GM23338 (cell line): ENCODE results near the gene ARL4D. TPM values are rescaled to one million over a fixed set of nuclear protein-coding genes. Genes with fewer than 3 reads are reported as not detected.

Source experiments
- ATAC-seq: fragments of 200-7000 bp; cut with Tn5 transposase; 3 replicates; pipeline ENCODE4 v1.9.1; 2020
- DNase-seq: peaks from one replicate; pipeline ENCODE4 v3.0.0-alpha.2; 2015; ENCODE audit warnings: low spot score
- H2AFZ ChIP-seq: fragments of 200-600 bp; sonication (generic); 2 replicates; pipeline ENCODE4 v1.8.0; 2016; ENCODE audit warnings: antibody characterized with exemption, mild to moderate bottlenecking, moderate library complexity
- H3F3A ChIP-seq: fragments of 200-600 bp; sonication (generic); replicated peaks from 2 replicates; pipeline ENCODE4 v1.8.0; 2017; ENCODE audit warnings: antibody characterized with exemption, mixed run types, low read depth
- H3K27ac ChIP-seq: fragments of 200-600 bp; sonication (generic); 2 replicates; pipeline ENCODE4 v1.6.1; 2016; ENCODE audit warnings: low read depth
- H3K27me3 ChIP-seq: fragments of 200-600 bp; sonication (generic); 2 replicates; pipeline ENCODE4 v1.8.0; 2016; ENCODE audit warnings: mild to moderate bottlenecking, mixed run types, moderate library complexity; ENCODE audit not compliant: insufficient read depth
- H3K36me3 ChIP-seq: fragments of 200-600 bp; sonication (generic); 2 replicates; pipeline ENCODE4 v1.8.0; 2016; ENCODE audit warnings: mild to moderate bottlenecking; ENCODE audit not compliant: insufficient read depth
- H3K4me1 ChIP-seq: fragments of 200-600 bp; sonication (generic); 2 replicates; pipeline ENCODE4 v1.8.0; 2016; ENCODE audit warnings: mild to moderate bottlenecking, moderate library complexity; ENCODE audit not compliant: insufficient read depth
- H3K4me2 ChIP-seq: fragments of 200-600 bp; sonication (generic); 2 replicates; pipeline ENCODE4 v1.7.1; 2017; ENCODE audit warnings: mixed run types
- H3K4me3 ChIP-seq: fragments of 200-600 bp; sonication (generic); 2 replicates; pipeline ENCODE4 v1.6.1; 2016; ENCODE audit warnings: mixed run types
- H3K79me2 ChIP-seq: fragments of 200-600 bp; sonication (generic); replicated peaks from 2 replicates; pipeline ENCODE4 v1.8.0; 2017; ENCODE audit warnings: mild to moderate bottlenecking; ENCODE audit not compliant: insufficient read depth
- H3K9me2 ChIP-seq: fragments of 200-600 bp; sonication (generic); 2 replicates; pipeline ENCODE4 v1.8.0; 2017; ENCODE audit not compliant: insufficient read depth
- H4K20me1 ChIP-seq: fragments of 200-600 bp; sonication (generic); replicated peaks from 2 replicates; pipeline ENCODE4 v1.8.0; 2017; ENCODE audit warnings: mild to moderate bottlenecking; ENCODE audit not compliant: insufficient read depth
- H3K27ac Mint-ChIP-seq: 2 replicates; pipeline ENCODE4 v1.8.0; 2020; ENCODE audit warnings: inconsistent platforms, mild to moderate bottlenecking, moderate library complexity, mixed read lengths
- H3K27me3 Mint-ChIP-seq: 3 replicates; pipeline ENCODE4 v1.8.0; 2022; ENCODE audit warnings: low read depth, mild to moderate bottlenecking, moderate library complexity, mixed read lengths, inconsistent platforms; ENCODE audit not compliant: insufficient read depth, poor library complexity
- H3K36me3 Mint-ChIP-seq: 3 replicates; pipeline ENCODE4 v1.8.0; 2021; ENCODE audit warnings: low read depth, mild to moderate bottlenecking, inconsistent platforms, moderate library complexity, mixed read lengths
- H3K4me1 Mint-ChIP-seq: 3 replicates; pipeline ENCODE4 v1.8.0; 2020; ENCODE audit warnings: mild to moderate bottlenecking, inconsistent platforms, mixed read lengths
- H3K4me3 Mint-ChIP-seq: 3 replicates; pipeline ENCODE4 v1.8.0; 2021; ENCODE audit warnings: moderate library complexity, mild to moderate bottlenecking, inconsistent platforms, mixed read lengths
- H3K9me3 Mint-ChIP-seq: 3 replicates; pipeline ENCODE4 v1.8.0; 2020; ENCODE audit warnings: moderate library complexity, mild to moderate bottlenecking, inconsistent platforms, mixed read lengths
- CREB1 ChIP-seq: fragments of 250-450 bp; sonication (Bioruptor Pico); IDR thresholded peaks from 2 replicates; pipeline ENCODE4 v1.5.0; 2020; ENCODE audit warnings: low read depth, mild to moderate bottlenecking, moderate library complexity
- EZH2 ChIP-seq: fragments of 200-600 bp; sonication (generic); IDR thresholded peaks from one replicate; pipeline ENCODE4 v1.8.0; 2017; ENCODE audit warnings: antibody characterized with exemption, mild to moderate bottlenecking, low read depth; ENCODE audit not compliant: unreplicated experiment
- JUNB ChIP-seq: IDR thresholded peaks from one replicate; pipeline ENCODE4 v1.6.1; 2016; ENCODE audit warnings: antibody characterized with exemption; ENCODE audit not compliant: unreplicated experiment
- NANOG ChIP-seq: IDR thresholded peaks from 2 replicates; pipeline ENCODE4 v1.6.1; 2016; ENCODE audit warnings: antibody characterized with exemption, borderline replicate concordance
- ZNF114 ChIP-seq: fragments of 250-450 bp; sonication (Bioruptor Pico); IDR thresholded peaks from 2 replicates; pipeline ENCODE4 v1.5.0; 2020; ENCODE audit warnings: mild to moderate bottlenecking, moderate library complexity
- ZNF331 ChIP-seq: fragments of 250-450 bp; sonication (Bioruptor Pico); IDR thresholded peaks from 2 replicates; pipeline ENCODE4 v1.5.0; 2020; ENCODE audit warnings: low read depth, mild to moderate bottlenecking, moderate library complexity
- polyA plus RNA-seq: library from polyadenylated mRNA; unstranded; fragments of >200 nt; fragmentation: Nextera tagmentation; extraction: Ambion mirVana; gene quantifications from 2 replicates; pipeline ENCODE4 v1.2.1, GENCODE V29; 2016
- total RNA-seq: library from RNA; depleted of rRNA; stranded (reverse); fragments of >200 nt; shearing (Covaris generic); gene quantifications from 2 replicates; pipeline ENCODE4 v1.2.3, GENCODE V29; 2014
- TF ChIP-seq, protein P1 (sequence below): fragments of 250-450 bp; sonication (Bioruptor Pico); IDR thresholded peaks from 2 replicates; pipeline ENCODE4 v1.5.0; 2020; ENCODE audit warnings: mild to moderate bottlenecking, moderate library complexity
- TF ChIP-seq, protein P2 (sequence below): IDR thresholded peaks from one replicate; pipeline ENCODE4 v1.6.1; 2018; ENCODE audit warnings: antibody characterized with exemption; ENCODE audit not compliant: unreplicated experiment

Gene ARL4D
- total and polyA plus RNA-seq, 2 experiments from 2014 or later, result 8.7 to 9.5 TPM

DNA sequence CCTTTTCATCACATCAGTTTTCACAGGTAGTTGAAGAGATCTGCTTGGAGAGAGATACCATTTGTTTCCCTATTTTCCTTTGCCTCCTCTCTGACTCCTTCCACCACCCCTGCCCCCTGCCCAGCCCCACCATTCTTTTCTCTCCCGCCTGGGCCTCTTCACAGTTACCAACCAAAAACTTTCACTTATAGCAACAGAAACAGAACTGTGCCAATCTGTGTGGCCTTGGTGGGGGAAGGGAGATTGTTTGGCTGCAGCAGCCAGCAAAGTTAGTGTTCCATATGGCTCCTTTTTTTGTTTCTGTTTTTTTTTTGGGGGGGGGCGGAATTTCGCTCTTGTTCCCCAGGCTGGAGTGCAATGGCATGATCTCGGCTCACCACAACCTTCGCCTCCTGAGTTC, 17.2 kb upstream of the ARL4D start (continued):
- TF ChIP-seq, protein P1, sequence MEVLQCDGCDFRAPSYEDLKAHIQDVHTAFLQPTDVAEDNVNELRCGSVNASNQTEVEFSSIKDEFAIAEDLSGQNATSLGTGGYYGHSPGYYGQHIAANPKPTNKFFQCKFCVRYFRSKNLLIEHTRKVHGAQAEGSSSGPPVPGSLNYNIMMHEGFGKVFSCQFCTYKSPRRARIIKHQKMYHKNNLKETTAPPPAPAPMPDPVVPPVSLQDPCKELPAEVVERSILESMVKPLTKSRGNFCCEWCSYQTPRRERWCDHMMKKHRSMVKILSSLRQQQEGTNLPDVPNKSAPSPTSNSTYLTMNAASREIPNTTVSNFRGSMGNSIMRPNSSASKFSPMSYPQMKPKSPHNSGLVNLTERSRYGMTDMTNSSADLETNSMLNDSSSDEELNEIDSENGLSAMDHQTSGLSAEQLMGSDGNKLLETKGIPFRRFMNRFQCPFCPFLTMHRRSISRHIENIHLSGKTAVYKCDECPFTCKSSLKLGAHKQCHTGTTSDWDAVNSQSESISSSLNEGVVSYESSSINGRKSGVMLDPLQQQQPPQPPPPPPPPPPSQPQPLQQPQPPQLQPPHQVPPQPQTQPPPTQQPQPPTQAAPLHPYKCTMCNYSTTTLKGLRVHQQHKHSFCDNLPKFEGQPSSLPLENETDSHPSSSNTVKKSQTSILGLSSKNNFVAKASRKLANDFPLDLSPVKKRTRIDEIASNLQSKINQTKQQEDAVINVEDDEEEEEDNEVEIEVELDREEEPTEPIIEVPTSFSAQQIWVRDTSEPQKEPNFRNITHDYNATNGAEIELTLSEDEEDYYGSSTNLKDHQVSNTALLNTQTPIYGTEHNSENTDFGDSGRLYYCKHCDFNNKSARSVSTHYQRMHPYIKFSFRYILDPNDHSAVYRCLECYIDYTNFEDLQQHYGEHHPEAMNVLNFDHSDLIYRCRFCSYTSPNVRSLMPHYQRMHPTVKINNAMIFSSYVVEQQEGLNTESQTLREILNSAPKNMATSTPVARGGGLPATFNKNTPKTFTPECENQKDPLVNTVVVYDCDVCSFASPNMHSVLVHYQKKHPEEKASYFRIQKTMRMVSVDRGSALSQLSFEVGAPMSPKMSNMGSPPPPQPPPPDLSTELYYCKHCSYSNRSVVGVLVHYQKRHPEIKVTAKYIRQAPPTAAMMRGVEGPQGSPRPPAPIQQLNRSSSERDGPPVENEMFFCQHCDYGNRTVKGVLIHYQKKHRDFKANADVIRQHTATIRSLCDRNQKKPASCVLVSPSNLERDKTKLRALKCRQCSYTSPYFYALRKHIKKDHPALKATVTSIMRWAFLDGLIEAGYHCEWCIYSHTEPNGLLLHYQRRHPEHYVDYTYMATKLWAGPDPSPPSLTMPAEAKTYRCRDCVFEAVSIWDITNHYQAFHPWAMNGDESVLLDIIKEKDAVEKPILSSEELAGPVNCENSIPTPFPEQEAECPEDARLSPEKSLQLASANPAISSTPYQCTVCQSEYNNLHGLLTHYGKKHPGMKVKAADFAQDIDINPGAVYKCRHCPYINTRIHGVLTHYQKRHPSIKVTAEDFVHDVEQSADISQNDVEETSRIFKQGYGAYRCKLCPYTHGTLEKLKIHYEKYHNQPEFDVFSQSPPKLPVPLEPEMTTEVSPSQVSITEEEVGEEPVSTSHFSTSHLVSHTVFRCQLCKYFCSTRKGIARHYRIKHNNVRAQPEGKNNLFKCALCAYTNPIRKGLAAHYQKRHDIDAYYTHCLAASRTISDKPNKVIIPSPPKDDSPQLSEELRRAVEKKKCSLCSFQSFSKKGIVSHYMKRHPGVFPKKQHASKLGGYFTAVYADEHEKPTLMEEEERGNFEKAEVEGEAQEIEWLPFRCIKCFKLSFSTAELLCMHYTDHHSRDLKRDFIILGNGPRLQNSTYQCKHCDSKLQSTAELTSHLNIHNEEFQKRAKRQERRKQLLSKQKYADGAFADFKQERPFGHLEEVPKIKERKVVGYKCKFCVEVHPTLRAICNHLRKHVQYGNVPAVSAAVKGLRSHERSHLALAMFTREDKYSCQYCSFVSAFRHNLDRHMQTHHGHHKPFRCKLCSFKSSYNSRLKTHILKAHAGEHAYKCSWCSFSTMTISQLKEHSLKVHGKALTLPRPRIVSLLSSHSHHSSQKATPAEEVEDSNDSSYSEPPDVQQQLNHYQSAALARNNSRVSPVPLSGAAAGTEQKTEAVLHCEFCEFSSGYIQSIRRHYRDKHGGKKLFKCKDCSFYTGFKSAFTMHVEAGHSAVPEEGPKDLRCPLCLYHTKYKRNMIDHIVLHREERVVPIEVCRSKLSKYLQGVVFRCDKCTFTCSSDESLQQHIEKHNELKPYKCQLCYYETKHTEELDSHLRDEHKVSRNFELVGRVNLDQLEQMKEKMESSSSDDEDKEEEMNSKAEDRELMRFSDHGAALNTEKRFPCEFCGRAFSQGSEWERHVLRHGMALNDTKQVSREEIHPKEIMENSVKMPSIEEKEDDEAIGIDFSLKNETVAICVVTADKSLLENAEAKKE (CRISPR knock-in tag), result no peak
- TF ChIP-seq, protein P2, sequence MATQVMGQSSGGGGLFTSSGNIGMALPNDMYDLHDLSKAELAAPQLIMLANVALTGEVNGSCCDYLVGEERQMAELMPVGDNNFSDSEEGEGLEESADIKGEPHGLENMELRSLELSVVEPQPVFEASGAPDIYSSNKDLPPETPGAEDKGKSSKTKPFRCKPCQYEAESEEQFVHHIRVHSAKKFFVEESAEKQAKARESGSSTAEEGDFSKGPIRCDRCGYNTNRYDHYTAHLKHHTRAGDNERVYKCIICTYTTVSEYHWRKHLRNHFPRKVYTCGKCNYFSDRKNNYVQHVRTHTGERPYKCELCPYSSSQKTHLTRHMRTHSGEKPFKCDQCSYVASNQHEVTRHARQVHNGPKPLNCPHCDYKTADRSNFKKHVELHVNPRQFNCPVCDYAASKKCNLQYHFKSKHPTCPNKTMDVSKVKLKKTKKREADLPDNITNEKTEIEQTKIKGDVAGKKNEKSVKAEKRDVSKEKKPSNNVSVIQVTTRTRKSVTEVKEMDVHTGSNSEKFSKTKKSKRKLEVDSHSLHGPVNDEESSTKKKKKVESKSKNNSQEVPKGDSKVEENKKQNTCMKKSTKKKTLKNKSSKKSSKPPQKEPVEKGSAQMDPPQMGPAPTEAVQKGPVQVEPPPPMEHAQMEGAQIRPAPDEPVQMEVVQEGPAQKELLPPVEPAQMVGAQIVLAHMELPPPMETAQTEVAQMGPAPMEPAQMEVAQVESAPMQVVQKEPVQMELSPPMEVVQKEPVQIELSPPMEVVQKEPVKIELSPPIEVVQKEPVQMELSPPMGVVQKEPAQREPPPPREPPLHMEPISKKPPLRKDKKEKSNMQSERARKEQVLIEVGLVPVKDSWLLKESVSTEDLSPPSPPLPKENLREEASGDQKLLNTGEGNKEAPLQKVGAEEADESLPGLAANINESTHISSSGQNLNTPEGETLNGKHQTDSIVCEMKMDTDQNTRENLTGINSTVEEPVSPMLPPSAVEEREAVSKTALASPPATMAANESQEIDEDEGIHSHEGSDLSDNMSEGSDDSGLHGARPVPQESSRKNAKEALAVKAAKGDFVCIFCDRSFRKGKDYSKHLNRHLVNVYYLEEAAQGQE, result no peak
- no peak for TF ChIP-seq NANOG
- no peak for TF ChIP-seq ZNF331

DNA sequence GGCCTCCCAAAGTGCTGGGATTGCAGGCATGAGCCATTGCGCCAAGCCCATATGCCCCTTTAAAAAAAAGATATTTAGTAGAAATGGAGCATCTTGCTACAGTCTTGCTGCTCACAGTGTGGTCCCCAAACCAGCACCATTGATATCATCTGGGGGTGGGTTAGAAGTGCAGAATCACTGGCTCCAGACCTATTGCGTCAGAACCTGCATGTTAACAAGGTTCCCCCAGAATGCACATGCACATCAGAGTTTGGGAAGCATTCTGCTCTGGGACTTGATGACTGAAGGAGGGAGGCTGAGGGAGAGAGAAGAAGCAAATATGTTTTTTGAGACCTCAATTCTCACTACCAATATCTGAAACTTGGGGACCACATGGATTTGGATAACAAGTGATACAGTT, 16.0 kb upstream of the ARL4D start:
- Histone ChIP-seq H3K36me3 (no peaks in the 10 kb centered on the region; the same call in 1 of the 2 replicates), H3K27me3 (no peaks in the 10 kb centered on the region), H3K4me1 (no peaks in the 10 kb centered on the region), H3K9me2 (no peaks in the 10 kb centered on the region), H4K20me1 (no peaks in the 10 kb centered on the region), H3K79me2 (no peaks in the 10 kb centered on the region), H3K4me3 (no peak overlapping the region), H3F3A (no peaks in the 10 kb centered on the region; the same call in 1 of the 2 replicates), H3K27ac (no peak overlapping the region), H3K4me2 (no peak overlapping the region), H2AFZ (no peak overlapping the region)
- Mint-ChIP-seq H3K27me3 (peaks cover 10% of the 10 kb centered on the region), H3K4me1 (no peaks in the 10 kb centered on the region; the same call in 2 of the 3 replicates), H3K36me3 (peaks cover 19% of the 10 kb centered on the region), H3K27ac (no peak overlapping the region), H3K9me3 (peaks cover 42% of the 10 kb centered on the region), H3K4me3 (no peak overlapping the region)
- ATAC-seq (no peak), DNase-seq (no peak)
- TF ChIP-seq JUNB, result no peak
- no peak for TF ChIP-seq CREB1
- no peak for TF ChIP-seq EZH2
- TF ChIP-seq ZNF114 (CRISPR knock-in tag), result no peak
- TF ChIP-seq NANOG, result no peak
